ACHN (cell line): ENCODE results near the gene PSMF1.

Experiments used
- DNase-seq: peaks from one replicate; pipeline ENCODE4 v3.0.0-alpha.2; 2015
- in situ Hi-C: cut with HindIII; loops from 2 replicates; pipeline ENCODE4 v1.10.0; 2017; ENCODE audit warnings: low sequenced_read_pairs, low pct_ligation_motif_present, low pct_unique_long_range_greater_than_20kb

PSMF1 gene

GRCh38 chr20:1154226-1154625 is 35.8 kb downstream of the PSMF1 start:
- in situ Hi-C loops, result no loop called here

GRCh38 chr20:1154691-1155090 is 36.3 kb downstream of the PSMF1 start:
- DNase-seq, result no peak

More at GRCh38 chr20:1154226-1154625, 35.8 kb downstream of the PSMF1 start:
- DNase-seq, result no peak

GRCh38 chr20:1155342-1155741 is 36.9 kb downstream of the PSMF1 start:
- in situ Hi-C loops, result no loop called here
- no peak for DNase-seq

More at GRCh38 chr20:1154691-1155090, 36.3 kb downstream of the PSMF1 start:
- in situ Hi-C loops, result no loop called here

- no peak for DNase-seq
- in situ Hi-C loops, result no loop called here
These were observed 42.1 kb downstream of the PSMF1 start for GRCh38 chr20:1160496-1160895.

GRCh38 chr20:1160991-1161390 is 42.6 kb downstream of the PSMF1 start:
- DNase-seq, result no peak
- in situ Hi-C loops, result no loop called here

- no peak for DNase-seq
- in situ Hi-C loops, result no loop called here
These were observed 44.7 kb downstream of the PSMF1 start for GRCh38 chr20:1163105-1163504.

GRCh38 chr20:1163653-1164052 is 45.3 kb downstream of the PSMF1 start:
- in situ Hi-C loops, result no loop called here
- no peak for DNase-seq

- DNase-seq, result no peak
- in situ Hi-C loops, result no loop called here
These were observed 46.5 kb downstream of the PSMF1 start for GRCh38 chr20:1164871-1165270.

- no peak for DNase-seq
- in situ Hi-C loops, result no loop called here
These were observed 47.1 kb downstream of the PSMF1 start for GRCh38 chr20:1165521-1165920.

GRCh38 chr20:1165941-1166340 is 47.5 kb downstream of the PSMF1 start:
- DNase-seq, result no peak
- in situ Hi-C loops, result no loop called here

GRCh38 chr20:1166948-1167720 is 48.7 kb downstream of the PSMF1 start:
- in situ Hi-C loops, result no loop called here
- DNase-seq, result no peak

- in situ Hi-C loops, result no loop called here
- DNase-seq, result no peak
These were observed 50.8 kb downstream of the PSMF1 start for GRCh38 chr20:1169224-1169623.

- peak; percentile 41 for DNase-seq
- in situ Hi-C loops, result no loop called here
These were observed 53.2 kb downstream of the PSMF1 start for GRCh38 chr20:1171461-1172093.

GRCh38 chr20:1173698-1174097 is 55.3 kb downstream of the PSMF1 start:
- in situ Hi-C loops, result no loop called here
- DNase-seq, result no peak

- DNase-seq, result no peak
- in situ Hi-C loops, result no loop called here
These were observed 56.4 kb downstream of the PSMF1 start for GRCh38 chr20:1174787-1175186.

- in situ Hi-C loops, result no loop called here
- peak; percentile 46 for DNase-seq
These were observed 59.3 kb downstream of the PSMF1 start for GRCh38 chr20:1177680-1178079.

GRCh38 chr20:1178103-1178502 is 59.7 kb downstream of the PSMF1 start:
- in situ Hi-C loops, result no loop called here
- DNase-seq, result no peak

- no peak for DNase-seq
- in situ Hi-C loops, result no loop called here
These were observed 60.2 kb downstream of the PSMF1 start for GRCh38 chr20:1178623-1179022.

GRCh38 chr20:1180949-1181348 is 62.5 kb downstream of the PSMF1 start:
- in situ Hi-C loops, result no loop called here
- no peak for DNase-seq

- DNase-seq, result no peak
- in situ Hi-C loops, result no loop called here
These were observed 63.7 kb downstream of the PSMF1 start for GRCh38 chr20:1182106-1182505.
